ENCODE results near the gene ADRA2B. TPM values are rescaled to one million over a fixed set of nuclear protein-coding genes. Genes with fewer than 3 reads are reported as not detected.

Gene ADRA2B
- polyA plus RNA-seq, 1 donor (not counting 4 experiments of a cell fraction or from before 2014, with no cell fraction given), result not detected

GRCh38 chr2:96153291-96153713, 36.9 kb upstream of the ADRA2B start:
- no peaks in the 10 kb centered on the region for H3K9me1 ChIP-seq (ENCODE audit: control insufficient read depth, extremely low read depth, insufficient read depth, low read length)
- no peaks in the 10 kb centered on the region for H3K36me3 ChIP-seq (ENCODE audit: control insufficient read depth in 2 of 2, extremely low read depth in 1 of 2, insufficient read depth in 2 of 2, low read length in 2 of 2)
- dilution Hi-C loops (cut with MboI; ENCODE audit: extremely low pct_ligation_motif_present, low sequenced_read_pairs), result no loop called here
- H3K9me3 ChIP-seq (ENCODE audit: control insufficient read depth, low read depth, low read length), result no peaks in the 10 kb centered on the region
- FAIRE-seq (no peak), DNase-seq (ENCODE audit: low read depth, low spot score) (no peak)
- H3K4me3 ChIP-seq (ENCODE audit: control insufficient read depth in 2 of 3, extremely low read depth in 1 of 3, insufficient read depth in 2 of 3, low read depth in 1 of 3, low read length in 3 of 3), result no peak overlapping the region
- no peak overlapping the region for H2AFZ ChIP-seq (ENCODE audit: control insufficient read depth, low read length)
- peaks cover 20% of the 10 kb centered on the region for H3K27me3 ChIP-seq (ENCODE audit: control insufficient read depth, extremely low read depth, insufficient read depth, low read length)
- peaks cover 6% of the 10 kb centered on the region for H3K4me1 ChIP-seq (ENCODE audit: control insufficient read depth, extremely low read depth, insufficient read depth, low read length)
- H3K27ac ChIP-seq (ENCODE audit: control insufficient read depth, insufficient read depth, low read length), result no peak overlapping the region
- H4K20me1 ChIP-seq (ENCODE audit: control insufficient read depth, extremely low read depth, insufficient read depth, low read length), result no peaks in the 10 kb centered on the region
- no peak overlapping the region for H3K4me2 ChIP-seq (ENCODE audit: control insufficient read depth, extremely low read depth, insufficient read depth, low read depth, low read length)
- no peaks in the 10 kb centered on the region for H3K79me2 ChIP-seq (ENCODE audit: control insufficient read depth, insufficient read depth, low read length)
- H3K9ac ChIP-seq (ENCODE audit: control insufficient read depth, extremely low read depth, insufficient read depth, low read length), result no peak overlapping the region
- TF ChIP-seq CTCF (optimal IDR thresholded peaks at IDR 0.05 in 1 of 3, IDR thresholded peaks at IDR 0.05 in 1 of 3, conservative IDR thresholded peaks at IDR 0.05 in 1 of 3; ENCODE audit: extremely low read depth in 1 of 3, insufficient read depth in 2 of 3, low read length in 3 of 3) (no peak), EZH2 (IDR thresholded peaks at IDR 0.05; ENCODE audit: low read length) (no peak)

DNA sequence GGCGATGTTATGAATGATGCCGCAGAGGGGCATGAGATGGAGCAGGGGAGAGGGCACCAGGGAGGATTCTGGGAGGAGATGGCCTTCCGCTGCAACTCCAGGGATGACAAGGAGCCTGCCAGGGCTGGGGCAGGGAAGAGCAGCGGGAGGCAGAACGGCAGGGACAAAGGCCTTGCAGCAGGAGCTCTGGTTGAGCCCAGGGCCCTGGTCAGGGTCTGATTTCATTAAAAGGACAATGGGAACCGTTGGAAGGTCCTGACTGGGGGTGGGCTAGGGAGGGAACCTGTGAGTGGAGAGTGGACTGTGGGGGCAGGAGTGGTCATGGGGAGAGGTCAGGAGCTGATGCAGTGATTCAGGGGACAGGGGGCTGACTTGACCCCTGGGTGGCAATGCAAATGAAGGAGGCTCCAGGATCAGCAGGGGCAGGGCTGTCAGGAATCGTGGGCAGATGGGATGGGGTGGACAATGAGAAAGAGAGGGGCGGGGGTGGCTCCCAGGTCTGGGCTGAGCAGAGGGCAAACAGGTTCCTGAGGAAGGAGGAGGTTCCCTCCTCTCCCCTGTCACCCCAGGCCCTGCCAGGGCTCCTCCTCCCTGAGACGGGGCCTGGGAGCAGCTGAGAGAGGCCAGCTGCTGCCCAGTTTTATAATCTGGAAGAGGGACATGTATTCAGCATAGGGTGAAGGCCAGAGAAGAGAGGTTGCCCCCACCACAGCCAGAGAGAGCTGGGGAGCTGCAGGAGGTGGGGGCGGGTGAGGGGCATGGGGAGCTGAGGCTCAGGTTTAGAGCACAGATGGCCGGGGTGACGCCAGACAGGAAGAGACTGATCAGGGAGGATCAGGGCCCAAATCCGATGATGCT, 36.2 kb upstream of the ADRA2B start:
- no peaks in the 10 kb centered on the region for H3K9me1 ChIP-seq (ENCODE audit: control insufficient read depth, extremely low read depth, insufficient read depth, low read length)
- no peak overlapping the region for H2AFZ ChIP-seq (ENCODE audit: control insufficient read depth, low read length)
- H3K36me3 ChIP-seq (ENCODE audit: control insufficient read depth in 2 of 2, extremely low read depth in 1 of 2, insufficient read depth in 2 of 2, low read length in 2 of 2), result no peaks in the 10 kb centered on the region
- FAIRE-seq (no peak), DNase-seq (ENCODE audit: low read depth, low spot score) (no peak)
- no peak for TF ChIP-seq CTCF (optimal IDR thresholded peaks at IDR 0.05 in 1 of 3, IDR thresholded peaks at IDR 0.05 in 1 of 3, conservative IDR thresholded peaks at IDR 0.05 in 1 of 3; ENCODE audit: extremely low read depth in 1 of 3, insufficient read depth in 2 of 3, low read length in 3 of 3)
- H3K4me3 ChIP-seq (ENCODE audit: control insufficient read depth in 2 of 3, extremely low read depth in 1 of 3, insufficient read depth in 2 of 3, low read depth in 1 of 3, low read length in 3 of 3), result no peak overlapping the region
- H4K20me1 ChIP-seq (ENCODE audit: control insufficient read depth, extremely low read depth, insufficient read depth, low read length), result no peaks in the 10 kb centered on the region
- no peak overlapping the region for H3K27ac ChIP-seq (ENCODE audit: control insufficient read depth, insufficient read depth, low read length)
- peaks cover 12% of the 10 kb centered on the region for H3K4me1 ChIP-seq (ENCODE audit: control insufficient read depth, extremely low read depth, insufficient read depth, low read length)
- peaks cover 17% of the 10 kb centered on the region for H3K27me3 ChIP-seq (ENCODE audit: control insufficient read depth, extremely low read depth, insufficient read depth, low read length)
- dilution Hi-C loops (cut with MboI; ENCODE audit: extremely low pct_ligation_motif_present, low sequenced_read_pairs), result no loop called here
- H3K4me2 ChIP-seq (ENCODE audit: control insufficient read depth, extremely low read depth, insufficient read depth, low read depth, low read length), result no peak overlapping the region
- H3K79me2 ChIP-seq (ENCODE audit: control insufficient read depth, insufficient read depth, low read length), result no peaks in the 10 kb centered on the region
- no peaks in the 10 kb centered on the region for H3K9me3 ChIP-seq (ENCODE audit: control insufficient read depth, low read depth, low read length)
- H3K9ac ChIP-seq (ENCODE audit: control insufficient read depth, extremely low read depth, insufficient read depth, low read length), result no peak overlapping the region
